ENCODE data around the gene FLNB.

FLNB gene

GRCh38 chr3:58144478-58145325, 136.5 kb downstream of the FLNB start:
- no peak for TF ChIP-seq TOX (CRISPR knock-in tag; IDR thresholded peaks at IDR 0.05; ENCODE audit: borderline replicate concordance)
- no peak for TF ChIP-seq SNAI2 (CRISPR knock-in tag; IDR thresholded peaks at IDR 0.05)
- no peak for TF ChIP-seq TSHZ2 (CRISPR knock-in tag; IDR thresholded peaks at IDR 0.05)
- TF ChIP-seq OSR1 (CRISPR knock-in tag; IDR thresholded peaks at IDR 0.05): no peak
- no peak for TF ChIP-seq ZFP30 (CRISPR knock-in tag; IDR thresholded peaks at IDR 0.05)
- no peak for TF ChIP-seq ZNF8 (CRISPR knock-in tag; IDR thresholded peaks at IDR 0.05)
- no peak for TF ChIP-seq GLIS3 (CRISPR knock-in tag; IDR thresholded peaks at IDR 0.05)
- TF ChIP-seq PPARA (CRISPR knock-in tag; IDR thresholded peaks at IDR 0.05; ENCODE audit: borderline replicate concordance): no peak
- no peak for TF ChIP-seq ZNF565 (CRISPR knock-in tag; conservative IDR thresholded peaks at IDR 0.05; ENCODE audit: low read depth)
- no peak for TF ChIP-seq ARNTL (CRISPR knock-in tag; IDR thresholded peaks at IDR 0.05; ENCODE audit: borderline replicate concordance, low read depth)
- no peak for TF ChIP-seq CREB5 (CRISPR knock-in tag; IDR thresholded peaks at IDR 0.05; ENCODE audit: low read depth)
- TF ChIP-seq ESRRG (CRISPR knock-in tag; IDR thresholded peaks at IDR 0.05): no peak
- TF ChIP-seq ZNF70 (CRISPR knock-in tag; IDR thresholded peaks at IDR 0.05): no peak
- ATAC-seq: no peak

- no peak for ATAC-seq
- no peak for TF ChIP-seq TCF4 (CRISPR knock-in tag; IDR thresholded peaks at IDR 0.05; ENCODE audit: borderline replicate concordance)
- no peak for TF ChIP-seq ZNF565 (CRISPR knock-in tag; conservative IDR thresholded peaks at IDR 0.05; ENCODE audit: low read depth)
- TF ChIP-seq BACH2 (CRISPR knock-in tag; IDR thresholded peaks at IDR 0.05; ENCODE audit: borderline replicate concordance): no peak
- no peak for TF ChIP-seq OSR1 (CRISPR knock-in tag; IDR thresholded peaks at IDR 0.05)
- TF ChIP-seq PATZ1 (CRISPR knock-in tag; IDR thresholded peaks at IDR 0.05; ENCODE audit: borderline replicate concordance): no peak
- no peak for TF ChIP-seq TSHZ2 (CRISPR knock-in tag; IDR thresholded peaks at IDR 0.05)
- TF ChIP-seq ZC3H10 (CRISPR knock-in tag; IDR thresholded peaks at IDR 0.05): no peak
- no peak for TF ChIP-seq CSDC2 (CRISPR knock-in tag; IDR thresholded peaks at IDR 0.05)
- no peak for TF ChIP-seq PPARA (CRISPR knock-in tag; IDR thresholded peaks at IDR 0.05; ENCODE audit: borderline replicate concordance)
- TF ChIP-seq ZNF8 (CRISPR knock-in tag; IDR thresholded peaks at IDR 0.05): no peak
- TF ChIP-seq ISL1 (CRISPR knock-in tag; IDR thresholded peaks at IDR 0.05): no peak
- no peak for TF ChIP-seq ARNTL (CRISPR knock-in tag; IDR thresholded peaks at IDR 0.05; ENCODE audit: borderline replicate concordance, low read depth)
- no peak for TF ChIP-seq ZFP30 (CRISPR knock-in tag; IDR thresholded peaks at IDR 0.05)
- no peak for TF ChIP-seq ESRRG (CRISPR knock-in tag; IDR thresholded peaks at IDR 0.05)
- no peak for TF ChIP-seq CREB5 (CRISPR knock-in tag; IDR thresholded peaks at IDR 0.05; ENCODE audit: low read depth)
Measured at GRCh38 chr3:58148049-58148448, 139.8 kb downstream of the FLNB start.

Measured in SK-N-SH treated with all-trans-retinoic acid at 6 μM for 48 hours (cell line).